Spleen (tissue), 7 donors: ENCODE data around the gene TMEM184A.

Source experiments
- CTCF ChIP-seq, 11 experiments: fragments of 200-600 bp in 7 of 11; fragments of 450-650 bp in 4 of 11; sonication (generic) in 4 of 11; IDR thresholded peaks in 8 of 11; conservative IDR thresholded peaks in 3 of 11; 1 replicate in 7 of 11; 2 replicates in 4 of 11; pipeline versions ENCODE4 v1.4.0 to v1.8.0; 2016 to 2021; ENCODE audit warnings: antibody characterized with exemption in 11 of 11, inconsistent platforms in 4 of 11, mild to moderate bottlenecking in 1 of 11
- POLR2A ChIP-seq, 3 donors: fragments of 450-650 bp; IDR thresholded peaks; one replicate each; pipeline ENCODE4 v1.5.1; 2017; ENCODE audit warnings: antibody characterized with exemption in 3 of 3, mild to moderate bottlenecking in 1 of 3
- donor health status: DM: no; HTN: no; CAD: no; lungs with moderate emphysema.
- donor health status: DM: no; HTN: no; CAD: no.
- donor health status: DM: no; HTN: no; CAD: no.

DNA sequence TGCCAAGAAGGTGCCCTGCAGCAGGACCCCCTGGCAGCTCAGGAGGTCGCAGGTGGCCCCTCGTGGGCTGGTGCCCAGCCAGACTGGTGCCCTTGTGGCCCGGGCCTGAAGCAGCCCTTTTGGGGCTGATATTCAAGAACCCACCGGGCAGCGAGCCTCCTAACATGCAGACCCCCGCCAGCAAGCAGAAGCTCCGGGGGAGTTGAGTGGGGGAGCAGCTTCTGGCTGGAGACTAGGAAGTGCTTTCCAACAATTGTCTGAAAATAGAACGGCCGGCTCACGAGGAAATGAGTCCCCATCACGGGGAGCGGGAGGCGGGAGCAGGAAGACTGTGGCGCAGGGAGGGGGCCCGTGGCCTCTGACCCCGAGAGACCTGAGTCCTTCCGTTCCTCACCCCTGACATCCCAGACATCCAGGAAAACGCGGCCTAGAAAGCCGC is 42.3 kb downstream of the TMEM184A start:
- TF ChIP-seq CTCF (IDR thresholded peaks at IDR 0.05 in 8 of 11, conservative IDR thresholded peaks at IDR 0.05 in 3 of 11): no peak
- no peak for TF ChIP-seq POLR2A (IDR thresholded peaks at IDR 0.05)
